ENCODE measurements around the gene STK40. TPM values are rescaled to one million over a fixed set of nuclear protein-coding genes. Genes with fewer than 3 reads are reported as not detected.

STK40 gene
- polyA plus RNA-seq, 4 donors, result 12.7 to 41.0 (median 25.3) TPM

DNA sequence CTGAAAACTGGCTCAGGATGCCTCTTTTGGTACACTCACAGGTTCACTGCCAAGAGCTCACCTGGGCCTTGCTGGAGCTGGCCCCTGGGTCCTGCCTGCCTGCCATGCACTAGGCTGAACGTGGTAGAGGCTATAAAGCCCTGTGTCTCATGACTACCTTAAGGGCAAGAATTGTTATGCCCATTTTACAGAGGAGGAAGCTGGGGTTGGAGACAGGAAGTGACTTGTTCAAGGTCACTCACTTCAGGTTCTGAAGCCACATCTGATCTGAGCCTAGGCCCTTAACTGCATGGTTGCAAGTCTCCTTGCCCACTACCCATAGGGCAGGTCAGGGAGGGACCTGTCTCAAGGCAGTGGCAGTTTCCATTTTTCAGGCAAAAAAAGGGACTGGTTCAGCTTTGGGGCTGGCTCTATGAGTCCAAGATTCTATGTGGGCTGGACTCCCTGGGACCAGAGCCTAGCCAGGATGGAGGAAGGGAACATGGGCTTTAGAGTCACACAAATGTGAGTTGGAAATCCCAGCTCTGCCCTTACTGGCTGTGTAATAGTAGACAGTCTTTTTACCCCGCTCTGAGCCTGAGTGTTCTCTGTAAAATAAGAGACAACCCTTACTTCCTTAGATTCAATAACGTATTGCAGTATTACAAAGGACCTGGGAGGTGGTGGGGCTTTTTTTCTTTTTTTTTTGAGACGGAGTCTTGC, 7.8 kb downstream of the STK40 start:
- Histone ChIP-seq H3K4me3 (ENCODE audit: low read depth in 1 of 3, low read length in 3 of 3) (no peak overlapping the region), H3K36me3 (ENCODE audit: control insufficient read depth in 3 of 3, insufficient read depth in 2 of 3, low read depth in 1 of 3, low read length in 3 of 3) (peaks cover 0 to 61% (median 0%) of the 10 kb centered on the region in 3 donors), H3K27ac (ENCODE audit: low read depth in 1 of 3, low read length in 2 of 3) (peak overlapping the region in 1 of 3 donors; percentile 38), H3K4me1 (ENCODE audit: control insufficient read depth in 3 of 3, insufficient read depth in 2 of 3, low read depth in 1 of 3, low read length in 2 of 3) (peaks cover 8 to 50% (median 25%) of the 10 kb centered on the region in 3 donors), H3K27me3 (ENCODE audit: control insufficient read depth in 3 of 3, insufficient read depth in 3 of 3, low read length in 3 of 3) (no peaks in the 10 kb centered on the region), H3K9me3 (ENCODE audit: control insufficient read depth in 2 of 2, insufficient read depth in 1 of 2, low read depth in 1 of 2, low read length in 1 of 2) (no peaks in the 10 kb centered on the region)
- no peak for DNase-seq
- FAIRE-seq, result no peak
- WGBS, 3 donors, result 76 to 87% (median 79%) methylated on average over 4 of the region's 4 CpGs

DNA sequence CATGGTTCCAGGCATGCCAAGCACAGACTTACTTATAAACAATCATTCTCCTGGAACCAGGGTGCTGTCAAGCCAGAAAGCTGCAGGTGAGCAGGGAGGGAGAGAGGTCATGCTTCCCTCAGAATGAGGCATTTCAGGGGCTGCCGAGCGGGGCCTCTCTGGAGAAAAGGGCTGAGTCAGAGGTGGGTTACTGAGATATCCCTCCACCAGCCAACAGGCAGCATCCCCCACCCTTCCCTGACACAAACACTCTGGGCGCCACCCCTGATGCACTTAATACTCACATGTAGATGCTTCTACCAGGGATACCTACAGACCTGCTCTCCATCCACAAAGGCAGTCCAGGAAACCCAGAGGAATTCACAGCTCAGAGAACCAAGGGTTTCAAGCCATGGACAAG, 13.1 kb downstream of the STK40 start:
- FAIRE-seq, result no peak
- Histone ChIP-seq H3K9me3 (ENCODE audit: control insufficient read depth in 2 of 2, insufficient read depth in 1 of 2, low read depth in 1 of 2, low read length in 1 of 2) (no peaks in the 10 kb centered on the region), H3K4me3 (ENCODE audit: low read depth in 1 of 3, low read length in 3 of 3) (no peak overlapping the region), H3K27me3 (ENCODE audit: control insufficient read depth in 3 of 3, insufficient read depth in 3 of 3, low read length in 3 of 3) (no peaks in the 10 kb centered on the region), H3K36me3 (ENCODE audit: control insufficient read depth in 3 of 3, insufficient read depth in 2 of 3, low read depth in 1 of 3, low read length in 3 of 3) (peaks cover 0 to 47% (median 0%) of the 10 kb centered on the region in 3 donors), H3K27ac (ENCODE audit: low read depth in 1 of 3, low read length in 2 of 3) (peak overlapping the region in 2 of 3 donors; percentile 88 to 98), H3K4me1 (ENCODE audit: control insufficient read depth in 3 of 3, insufficient read depth in 2 of 3, low read depth in 1 of 3, low read length in 2 of 3) (peaks cover 5 to 62% (median 24%) of the 10 kb centered on the region in 3 donors)
- 74 to 91% (median 86%) methylated on average over 3 of the region's 3 CpGs for WGBS, 3 donors
- DNase-seq, result no peak

DNA sequence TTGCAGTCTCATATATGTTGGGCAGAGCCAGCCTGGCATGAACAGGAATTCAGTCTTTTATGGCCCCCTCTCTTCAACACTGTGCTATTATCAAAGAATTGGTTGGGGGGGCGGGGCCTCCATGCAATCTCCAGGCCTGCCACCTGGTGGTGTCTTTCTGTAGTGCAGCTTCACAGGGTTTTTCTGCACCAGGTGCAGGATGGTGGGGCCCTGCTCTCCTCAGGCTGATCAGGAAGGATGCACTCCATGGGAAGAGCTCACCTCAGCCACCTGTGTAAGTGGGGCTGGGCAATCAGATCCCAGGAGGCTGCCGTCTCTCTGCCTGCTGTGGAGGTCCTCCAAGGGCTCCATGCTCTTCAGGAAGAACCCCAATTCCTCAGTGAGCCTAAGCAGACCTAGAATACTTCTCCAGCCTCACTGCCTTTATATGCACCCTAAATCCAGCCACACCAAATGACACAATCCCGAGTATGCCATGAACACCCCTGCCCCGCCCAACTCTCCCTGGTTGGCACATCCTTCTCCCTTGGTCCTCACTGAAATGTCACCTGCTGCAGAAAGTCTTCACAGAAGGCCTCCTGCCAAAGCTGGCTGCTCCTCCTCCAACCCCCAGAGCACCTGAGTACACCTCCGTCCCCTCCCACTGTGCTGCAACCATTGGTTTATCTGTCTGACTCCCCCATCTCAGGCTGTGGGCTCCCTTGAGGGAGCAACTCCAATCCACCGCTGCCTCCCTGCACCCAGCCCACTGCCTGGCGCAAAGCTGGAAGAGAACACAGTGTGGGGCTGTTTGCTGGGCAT, 16.5 kb downstream of the STK40 start:
- Histone ChIP-seq H3K4me1 (ENCODE audit: control insufficient read depth in 3 of 3, insufficient read depth in 2 of 3, low read depth in 1 of 3, low read length in 2 of 3) (peaks cover 2 to 54% (median 15%) of the 10 kb centered on the region in 3 donors), H3K27ac (ENCODE audit: low read depth in 1 of 3, low read length in 2 of 3) (peak overlapping the region in 2 of 3 donors; percentile 1 to 21), H3K36me3 (ENCODE audit: control insufficient read depth in 3 of 3, insufficient read depth in 2 of 3, low read depth in 1 of 3, low read length in 3 of 3) (peaks cover 0 to 50% (median 0%) of the 10 kb centered on the region in 3 donors), H3K9me3 (ENCODE audit: control insufficient read depth in 2 of 2, insufficient read depth in 1 of 2, low read depth in 1 of 2, low read length in 1 of 2) (no peaks in the 10 kb centered on the region), H3K27me3 (ENCODE audit: control insufficient read depth in 3 of 3, insufficient read depth in 3 of 3, low read length in 3 of 3) (no peaks in the 10 kb centered on the region), H3K4me3 (ENCODE audit: low read depth in 1 of 3, low read length in 3 of 3) (no peak overlapping the region)
- 50 to 52% (median 51%) methylated on average over 7 of the region's 7 CpGs for WGBS, 3 donors
- peak; percentile 77 to 94 for DNase-seq
- FAIRE-seq, result no peak

DNA sequence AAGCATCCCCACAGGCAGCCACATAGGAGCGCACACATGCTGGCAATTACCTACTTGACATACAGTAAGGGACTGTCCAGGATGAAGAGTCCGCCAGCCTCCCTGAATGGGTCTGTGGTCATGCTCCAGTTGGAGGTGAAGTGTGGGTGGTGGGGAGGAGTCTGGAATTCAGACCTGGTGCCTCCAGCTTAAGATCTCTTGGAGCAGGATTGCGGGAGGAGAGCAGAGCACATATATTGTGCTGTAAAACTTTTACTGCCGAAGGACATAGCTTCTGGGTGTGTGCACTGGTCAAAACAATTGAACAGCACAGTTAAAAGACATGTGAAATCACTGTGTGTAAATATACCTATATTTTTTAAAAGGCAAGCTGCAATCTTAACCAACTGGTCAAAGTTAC, 17.9 kb downstream of the STK40 start:
- Histone ChIP-seq H3K4me1 (ENCODE audit: control insufficient read depth in 3 of 3, insufficient read depth in 2 of 3, low read depth in 1 of 3, low read length in 2 of 3) (peaks cover 0 to 40% (median under 1%) of the 10 kb centered on the region in 3 donors), H3K36me3 (ENCODE audit: control insufficient read depth in 3 of 3, insufficient read depth in 2 of 3, low read depth in 1 of 3, low read length in 3 of 3) (peaks cover 0 to 46% (median under 1%) of the 10 kb centered on the region in 3 donors), H3K27me3 (ENCODE audit: control insufficient read depth in 3 of 3, insufficient read depth in 3 of 3, low read length in 3 of 3) (no peaks in the 10 kb centered on the region), H3K4me3 (ENCODE audit: low read depth in 1 of 3, low read length in 3 of 3) (no peak overlapping the region), H3K9me3 (ENCODE audit: control insufficient read depth in 2 of 2, insufficient read depth in 1 of 2, low read depth in 1 of 2, low read length in 1 of 2) (no peaks in the 10 kb centered on the region), H3K27ac (ENCODE audit: low read depth in 1 of 3, low read length in 2 of 3) (peak overlapping the region in 1 of 3 donors; percentile 26)
- WGBS, 3 donors, result 83 to 89% (median 88%) methylated on average over 4 of the region's 4 CpGs
- FAIRE-seq, result no peak
- DNase-seq, result peak in 1 of 2 donors; percentile 49

- H3K36me3 ChIP-seq (ENCODE audit: control insufficient read depth in 3 of 3, insufficient read depth in 2 of 3, low read depth in 1 of 3, low read length in 3 of 3), result peaks cover 2 to 48% (median 4%) of the 10 kb centered on the region in 3 donors
- no peaks in the 10 kb centered on the region for H3K27me3 ChIP-seq (ENCODE audit: control insufficient read depth in 3 of 3, insufficient read depth in 3 of 3, low read length in 3 of 3)
- peak overlapping the region in 2 of 3 donors; percentile 6 to 18 for H3K27ac ChIP-seq (ENCODE audit: low read depth in 1 of 3, low read length in 2 of 3)
- FAIRE-seq, result no peak
- WGBS, 3 donors, result 78 to 98% (median 82%) methylated on average over 5 of the region's 5 CpGs
- no peak for DNase-seq
- H3K4me3 ChIP-seq (ENCODE audit: low read depth in 1 of 3, low read length in 3 of 3), result no peak overlapping the region
- H3K4me1 ChIP-seq (ENCODE audit: control insufficient read depth in 3 of 3, insufficient read depth in 2 of 3, low read depth in 1 of 3, low read length in 2 of 3), result peaks cover 0 to 32% (median 0%) of the 10 kb centered on the region in 3 donors
- H3K9me3 ChIP-seq (ENCODE audit: control insufficient read depth in 2 of 2, insufficient read depth in 1 of 2, low read depth in 1 of 2, low read length in 1 of 2), result no peaks in the 10 kb centered on the region
Measured at GRCh38 chr1:36367066-36367465, 18.7 kb downstream of the STK40 start.

DNA sequence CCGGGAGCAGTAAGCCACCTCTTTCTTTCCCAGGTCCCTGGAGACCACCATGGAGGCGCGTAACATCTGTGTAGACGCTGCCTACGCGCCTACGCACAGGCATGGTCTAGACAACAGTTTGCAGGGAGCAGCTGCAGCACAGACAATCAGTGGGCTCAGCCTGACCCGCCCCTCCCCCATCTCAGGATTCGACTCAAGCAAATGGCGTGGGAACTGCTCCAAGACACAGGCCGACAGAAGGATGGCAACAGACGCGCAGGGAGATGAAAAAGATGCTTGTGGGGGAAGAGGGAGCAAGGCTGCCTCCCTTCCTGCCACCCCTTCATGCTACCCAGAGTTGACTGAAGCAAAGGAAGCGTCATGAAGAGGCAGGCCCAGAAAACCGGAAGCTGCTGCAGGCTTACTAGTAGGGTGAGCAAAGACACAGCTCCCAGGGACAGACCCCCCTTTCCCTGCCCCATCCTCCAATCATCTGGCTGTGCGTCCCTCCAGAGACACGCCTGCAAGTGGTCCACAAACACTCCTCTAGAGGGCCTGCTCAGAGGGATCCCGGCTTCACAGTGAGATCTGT, 19.5 kb downstream of the STK40 start:
- FAIRE-seq (no peak), DNase-seq (peak in 1 of 2 donors; percentile 41)
- 48 to 83% (median 73%) methylated on average over 18 of the region's 18 CpGs for WGBS, 3 donors
- Histone ChIP-seq H3K36me3 (ENCODE audit: control insufficient read depth in 3 of 3, insufficient read depth in 2 of 3, low read depth in 1 of 3, low read length in 3 of 3) (peaks cover 4 to 55% (median 7%) of the 10 kb centered on the region in 3 donors), H3K27me3 (ENCODE audit: control insufficient read depth in 3 of 3, insufficient read depth in 3 of 3, low read length in 3 of 3) (no peaks in the 10 kb centered on the region), H3K4me3 (ENCODE audit: low read depth in 1 of 3, low read length in 3 of 3) (no peak overlapping the region), H3K27ac (ENCODE audit: low read depth in 1 of 3, low read length in 2 of 3) (peak overlapping the region in 2 of 3 donors; percentile 55 to 69), H3K4me1 (ENCODE audit: control insufficient read depth in 3 of 3, insufficient read depth in 2 of 3, low read depth in 1 of 3, low read length in 2 of 3) (peaks cover 0 to 24% (median 0%) of the 10 kb centered on the region in 3 donors), H3K9me3 (ENCODE audit: control insufficient read depth in 2 of 2, insufficient read depth in 1 of 2, low read depth in 1 of 2, low read length in 1 of 2) (no peaks in the 10 kb centered on the region)

- H3K9me3 ChIP-seq (ENCODE audit: control insufficient read depth in 2 of 2, insufficient read depth in 1 of 2, low read depth in 1 of 2, low read length in 1 of 2), result no peaks in the 10 kb centered on the region
- peaks cover 0 to 24% (median 0%) of the 10 kb centered on the region in 3 donors for H3K4me1 ChIP-seq (ENCODE audit: control insufficient read depth in 3 of 3, insufficient read depth in 2 of 3, low read depth in 1 of 3, low read length in 2 of 3)
- FAIRE-seq (no peak), DNase-seq (no peak)
- 84 to 100% (median 100%) methylated on average over 1 of the region's 1 CpG for WGBS, 3 donors
- H3K27ac ChIP-seq (ENCODE audit: low read depth in 1 of 3, low read length in 2 of 3), result peak overlapping the region in 1 of 3 donors; percentile 55
- no peak overlapping the region for H3K4me3 ChIP-seq (ENCODE audit: low read depth in 1 of 3, low read length in 3 of 3)
- no peaks in the 10 kb centered on the region for H3K27me3 ChIP-seq (ENCODE audit: control insufficient read depth in 3 of 3, insufficient read depth in 3 of 3, low read length in 3 of 3)
- H3K36me3 ChIP-seq (ENCODE audit: control insufficient read depth in 3 of 3, insufficient read depth in 2 of 3, low read depth in 1 of 3, low read length in 3 of 3), result peaks cover 4 to 59% (median 9%) of the 10 kb centered on the region in 3 donors
Measured at GRCh38 chr1:36365381-36365780, 20.3 kb downstream of the STK40 start.

DNA sequence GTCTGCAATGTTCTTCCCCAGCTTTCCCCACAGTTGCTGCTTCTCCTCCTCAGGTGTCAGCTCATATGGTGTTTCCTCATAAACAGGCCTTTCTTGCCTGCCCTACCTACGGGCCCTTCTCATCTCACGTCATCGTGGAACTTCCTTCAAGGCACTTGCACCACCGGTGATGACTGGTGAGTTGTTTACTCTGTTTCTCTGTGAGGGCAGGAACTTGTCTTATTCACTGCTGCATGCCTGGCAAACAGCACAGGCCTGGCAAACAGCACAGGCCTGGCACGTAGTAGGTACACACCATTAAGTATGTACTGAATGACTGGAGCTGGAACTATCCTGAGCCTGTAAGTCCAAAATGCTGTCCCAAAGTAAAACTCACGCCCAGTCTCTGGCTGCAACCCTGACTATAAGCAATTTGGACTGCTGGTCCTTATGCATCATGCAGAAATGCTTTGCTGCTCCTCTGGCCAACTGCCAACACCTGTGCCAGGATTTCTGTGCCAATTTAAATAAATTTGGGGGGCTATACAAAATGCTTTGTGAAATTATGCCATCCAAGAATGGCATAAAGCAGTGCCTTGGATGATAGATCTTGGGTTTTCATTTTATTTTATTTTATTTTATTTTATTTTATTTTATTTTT, 25.7 kb downstream of the STK40 start:
- Histone ChIP-seq H3K4me3 (ENCODE audit: low read depth in 1 of 3, low read length in 3 of 3) (no peak overlapping the region), H3K27me3 (ENCODE audit: control insufficient read depth in 3 of 3, insufficient read depth in 3 of 3, low read length in 3 of 3) (no peaks in the 10 kb centered on the region), H3K4me1 (ENCODE audit: control insufficient read depth in 3 of 3, insufficient read depth in 2 of 3, low read depth in 1 of 3, low read length in 2 of 3) (no peaks in the 10 kb centered on the region), H3K27ac (ENCODE audit: low read depth in 1 of 3, low read length in 2 of 3) (no peak overlapping the region), H3K9me3 (ENCODE audit: control insufficient read depth in 2 of 2, insufficient read depth in 1 of 2, low read depth in 1 of 2, low read length in 1 of 2) (no peaks in the 10 kb centered on the region), H3K36me3 (ENCODE audit: control insufficient read depth in 3 of 3, insufficient read depth in 2 of 3, low read depth in 1 of 3, low read length in 3 of 3) (peaks cover 11 to 64% (median 15%) of the 10 kb centered on the region in 3 donors)
- WGBS, 3 donors, result 79 to 82% (median 79%) methylated on average over 6 of the region's 6 CpGs
- DNase-seq (no peak), FAIRE-seq (no peak)
